ENCODE results near the gene SNAP29.
"Not testable (repeated sequence)": the region's sequence is repeated elsewhere in the genome, so short reads cannot be mapped to it uniquely, and the experiment has no call there.

SNAP29 gene

DNA sequence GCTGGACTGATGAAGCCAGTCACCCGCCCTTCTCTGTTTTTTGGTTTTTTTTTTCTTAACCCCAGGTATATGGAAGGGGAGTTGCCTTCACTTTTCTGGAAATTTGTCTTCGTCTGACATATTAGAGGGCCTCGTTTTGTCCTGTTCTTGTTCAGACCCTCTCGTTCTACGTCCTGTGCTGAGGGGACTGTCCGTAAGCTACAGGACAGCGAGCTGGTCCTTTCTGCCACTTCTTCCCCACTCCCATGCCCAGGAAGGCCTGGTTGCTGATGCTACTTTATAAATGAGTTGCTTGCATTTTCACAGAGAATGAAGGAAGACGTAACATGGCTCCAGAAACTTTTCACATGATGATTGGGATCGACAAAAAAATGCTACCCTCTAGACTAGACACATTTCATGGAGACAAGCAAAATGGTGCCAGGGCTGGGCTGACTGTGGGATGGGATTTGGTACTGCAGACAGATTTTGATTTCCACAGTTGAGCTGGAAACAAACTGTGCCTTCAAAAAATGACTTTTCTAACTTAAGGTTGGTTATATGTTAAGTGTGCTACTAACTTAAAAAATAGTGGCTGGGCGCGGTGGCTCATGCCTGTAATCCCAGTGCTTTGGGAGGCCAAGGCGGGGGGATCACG, 31.2 kb downstream of the SNAP29 start (continued):
- TF ChIP-seq ISL1 (CRISPR knock-in tag; IDR thresholded peaks at IDR 0.05) = no peak
- TF ChIP-seq, protein P1, sequence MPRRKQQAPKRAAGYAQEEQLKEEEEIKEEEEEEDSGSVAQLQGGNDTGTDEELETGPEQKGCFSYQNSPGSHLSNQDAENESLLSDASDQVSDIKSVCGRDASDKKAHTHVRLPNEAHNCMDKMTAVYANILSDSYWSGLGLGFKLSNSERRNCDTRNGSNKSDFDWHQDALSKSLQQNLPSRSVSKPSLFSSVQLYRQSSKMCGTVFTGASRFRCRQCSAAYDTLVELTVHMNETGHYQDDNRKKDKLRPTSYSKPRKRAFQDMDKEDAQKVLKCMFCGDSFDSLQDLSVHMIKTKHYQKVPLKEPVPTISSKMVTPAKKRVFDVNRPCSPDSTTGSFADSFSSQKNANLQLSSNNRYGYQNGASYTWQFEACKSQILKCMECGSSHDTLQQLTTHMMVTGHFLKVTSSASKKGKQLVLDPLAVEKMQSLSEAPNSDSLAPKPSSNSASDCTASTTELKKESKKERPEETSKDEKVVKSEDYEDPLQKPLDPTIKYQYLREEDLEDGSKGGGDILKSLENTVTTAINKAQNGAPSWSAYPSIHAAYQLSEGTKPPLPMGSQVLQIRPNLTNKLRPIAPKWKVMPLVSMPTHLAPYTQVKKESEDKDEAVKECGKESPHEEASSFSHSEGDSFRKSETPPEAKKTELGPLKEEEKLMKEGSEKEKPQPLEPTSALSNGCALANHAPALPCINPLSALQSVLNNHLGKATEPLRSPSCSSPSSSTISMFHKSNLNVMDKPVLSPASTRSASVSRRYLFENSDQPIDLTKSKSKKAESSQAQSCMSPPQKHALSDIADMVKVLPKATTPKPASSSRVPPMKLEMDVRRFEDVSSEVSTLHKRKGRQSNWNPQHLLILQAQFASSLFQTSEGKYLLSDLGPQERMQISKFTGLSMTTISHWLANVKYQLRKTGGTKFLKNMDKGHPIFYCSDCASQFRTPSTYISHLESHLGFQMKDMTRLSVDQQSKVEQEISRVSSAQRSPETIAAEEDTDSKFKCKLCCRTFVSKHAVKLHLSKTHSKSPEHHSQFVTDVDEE (CRISPR knock-in tag; IDR thresholded peaks at IDR 0.05) = no peak

- no peak for ATAC-seq
- TF ChIP-seq TCF4 (CRISPR knock-in tag; IDR thresholded peaks at IDR 0.05; ENCODE audit: borderline replicate concordance) (no peak), CSDC2 (CRISPR knock-in tag; IDR thresholded peaks at IDR 0.05) (no peak), PATZ1 (CRISPR knock-in tag; IDR thresholded peaks at IDR 0.05; ENCODE audit: borderline replicate concordance) (no peak)
These were observed 32.2 kb downstream of the SNAP29 start for GRCh38 chr22:20890975-20891374.

- ATAC-seq = not testable (repeated sequence)
These were observed 38.9 kb downstream of the SNAP29 start for GRCh38 chr22:20897737-20898136.

DNA sequence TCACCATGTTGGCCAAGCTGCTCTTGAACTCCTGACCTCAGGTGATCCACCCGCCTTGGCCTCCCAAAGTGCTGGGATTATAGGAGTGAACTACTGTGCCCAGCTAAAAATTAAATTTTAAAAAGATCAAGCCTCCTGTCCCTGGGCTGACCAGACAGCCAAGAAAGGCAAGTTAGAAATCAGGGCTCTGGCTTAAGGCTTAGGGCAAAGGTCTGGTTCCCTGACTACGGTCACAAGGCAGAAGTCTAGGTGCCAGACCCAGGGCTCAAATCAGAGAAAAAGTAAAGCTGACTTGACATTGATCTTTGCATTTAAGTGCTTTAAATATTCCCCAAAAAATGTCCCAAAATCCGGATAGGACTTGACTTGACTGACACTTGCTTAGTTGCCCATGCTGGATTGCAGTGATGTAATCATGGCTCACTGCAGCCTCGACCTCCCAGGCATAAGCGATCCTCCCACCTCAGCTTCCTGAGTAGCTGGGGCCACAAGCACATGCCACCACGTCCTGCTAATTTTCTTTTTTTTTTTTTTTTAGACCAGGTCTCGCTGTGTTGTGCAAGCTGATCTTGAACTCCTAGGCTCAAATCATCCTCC, 41.1 kb downstream of the SNAP29 start:
- TF ChIP-seq PATZ1 (CRISPR knock-in tag; IDR thresholded peaks at IDR 0.05; ENCODE audit: borderline replicate concordance) (no peak), ISL1 (CRISPR knock-in tag; IDR thresholded peaks at IDR 0.05) (no peak), SNAI2 (CRISPR knock-in tag; IDR thresholded peaks at IDR 0.05) (no peak), ESRRG (CRISPR knock-in tag; IDR thresholded peaks at IDR 0.05) (no peak), ZNF8 (CRISPR knock-in tag; IDR thresholded peaks at IDR 0.05) (no peak)
- TF ChIP-seq, protein P2, sequence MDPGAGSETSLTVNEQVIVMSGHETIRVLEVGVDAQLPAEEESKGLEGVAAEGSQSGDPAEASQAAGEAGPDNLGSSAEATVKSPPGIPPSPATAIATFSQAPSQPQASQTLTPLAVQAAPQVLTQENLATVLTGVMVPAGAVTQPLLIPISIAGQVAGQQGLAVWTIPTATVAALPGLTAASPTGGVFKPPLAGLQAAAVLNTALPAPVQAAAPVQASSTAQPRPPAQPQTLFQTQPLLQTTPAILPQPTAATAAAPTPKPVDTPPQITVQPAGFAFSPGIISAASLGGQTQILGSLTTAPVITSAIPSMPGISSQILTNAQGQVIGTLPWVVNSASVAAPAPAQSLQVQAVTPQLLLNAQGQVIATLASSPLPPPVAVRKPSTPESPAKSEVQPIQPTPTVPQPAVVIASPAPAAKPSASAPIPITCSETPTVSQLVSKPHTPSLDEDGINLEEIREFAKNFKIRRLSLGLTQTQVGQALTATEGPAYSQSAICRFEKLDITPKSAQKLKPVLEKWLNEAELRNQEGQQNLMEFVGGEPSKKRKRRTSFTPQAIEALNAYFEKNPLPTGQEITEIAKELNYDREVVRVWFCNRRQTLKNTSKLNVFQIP (CRISPR knock-in tag; IDR thresholded peaks at IDR 0.05; ENCODE audit: borderline replicate concordance, low read depth) = no peak
- ATAC-seq = no peak

DNA sequence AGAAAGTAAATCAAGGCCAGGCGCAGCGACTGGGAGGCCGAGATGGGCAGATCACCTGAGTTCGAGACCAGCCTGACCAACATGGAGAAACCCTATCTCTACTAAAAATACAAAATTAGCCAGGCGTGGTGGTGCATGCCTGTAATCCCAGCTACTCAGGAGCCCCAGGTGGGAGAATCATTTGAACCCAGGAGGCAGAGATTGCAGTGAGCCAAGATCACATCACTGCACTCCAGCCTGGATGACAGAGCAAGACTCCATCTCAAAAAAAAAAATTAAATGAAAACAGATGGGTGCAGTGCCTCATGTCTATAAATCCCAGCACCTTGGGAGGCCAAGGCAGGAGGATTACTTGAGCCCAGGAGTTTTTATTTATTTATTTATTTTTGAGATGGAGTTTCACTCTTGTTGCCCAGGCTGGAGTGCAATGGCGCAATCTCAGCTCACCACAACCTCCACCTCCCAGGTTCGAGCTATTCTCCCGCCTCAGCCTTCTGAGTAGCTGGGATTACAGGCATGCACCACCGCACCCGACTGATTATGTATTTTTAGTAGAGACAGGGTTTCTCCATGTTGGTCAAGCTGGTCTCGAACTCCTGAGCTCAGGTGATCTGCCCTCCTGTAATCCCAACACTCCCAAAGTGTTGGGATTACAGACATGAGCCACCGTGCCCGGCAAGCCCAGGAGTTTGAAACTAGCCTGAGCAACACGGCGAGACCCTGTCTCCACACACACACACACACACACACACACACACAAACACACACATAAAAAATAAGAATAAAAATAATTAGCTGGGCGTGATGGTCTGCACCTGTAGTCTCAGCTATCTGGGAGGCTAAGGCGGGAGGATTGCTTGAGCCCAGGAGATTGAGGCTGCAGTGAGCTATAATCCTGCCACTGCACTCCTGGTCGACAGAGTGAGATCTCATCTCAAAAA, 42.6 kb downstream of the SNAP29 start:
- not testable (repeated sequence) for ATAC-seq

- no peak for ATAC-seq
- no peak for TF ChIP-seq GLIS3 (CRISPR knock-in tag; IDR thresholded peaks at IDR 0.05)
- TF ChIP-seq ZNF8 (CRISPR knock-in tag; IDR thresholded peaks at IDR 0.05) = no peak
- TF ChIP-seq CSDC2 (CRISPR knock-in tag; IDR thresholded peaks at IDR 0.05) = no peak
- no peak for TF ChIP-seq ZC3H10 (CRISPR knock-in tag; IDR thresholded peaks at IDR 0.05)
- TF ChIP-seq, protein P1 (CRISPR knock-in tag; IDR thresholded peaks at IDR 0.05) = no peak
- TF ChIP-seq ZNF565 (CRISPR knock-in tag; conservative IDR thresholded peaks at IDR 0.05; ENCODE audit: low read depth) = no peak
- TF ChIP-seq ZFP30 (CRISPR knock-in tag; IDR thresholded peaks at IDR 0.05) = no peak
- no peak for TF ChIP-seq PATZ1 (CRISPR knock-in tag; IDR thresholded peaks at IDR 0.05; ENCODE audit: borderline replicate concordance)
- TF ChIP-seq TOX (CRISPR knock-in tag; IDR thresholded peaks at IDR 0.05; ENCODE audit: borderline replicate concordance) = no peak
These were observed 44.3 kb downstream of the SNAP29 start for GRCh38 chr22:20903093-20903492.
